HG02852 (cell line): ENCODE results near the gene PARN.

Experiments
- ATAC-seq: cut with Tn5 transposase; IDR thresholded peaks from one replicate; pipeline ENCODE4 v1.9.1; 2021; ENCODE audit warnings: mild to moderate bottlenecking, moderate library complexity; ENCODE audit not compliant: unreplicated experiment

The PARN gene

DNA sequence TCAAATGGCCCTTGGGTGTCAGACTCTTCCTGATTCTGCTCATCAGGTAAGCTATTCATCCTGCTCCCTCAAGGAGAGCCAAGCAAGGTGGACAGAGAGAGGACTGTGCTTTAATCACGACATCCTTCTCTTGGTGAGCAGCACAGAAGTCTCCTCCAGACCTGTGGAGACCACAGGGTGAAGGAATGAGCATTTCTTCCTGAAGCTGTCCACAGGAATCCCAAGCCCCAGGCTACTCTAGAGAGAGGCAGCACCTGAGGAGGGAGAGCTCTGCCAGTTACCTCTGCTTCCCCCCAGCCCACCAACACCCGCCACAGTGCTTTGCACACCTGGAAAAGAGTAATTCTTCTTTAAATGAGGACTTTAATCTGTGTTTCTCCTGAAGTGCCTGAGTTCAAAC, 100.0 kb downstream of the PARN start:
- ATAC-seq = no peak

DNA sequence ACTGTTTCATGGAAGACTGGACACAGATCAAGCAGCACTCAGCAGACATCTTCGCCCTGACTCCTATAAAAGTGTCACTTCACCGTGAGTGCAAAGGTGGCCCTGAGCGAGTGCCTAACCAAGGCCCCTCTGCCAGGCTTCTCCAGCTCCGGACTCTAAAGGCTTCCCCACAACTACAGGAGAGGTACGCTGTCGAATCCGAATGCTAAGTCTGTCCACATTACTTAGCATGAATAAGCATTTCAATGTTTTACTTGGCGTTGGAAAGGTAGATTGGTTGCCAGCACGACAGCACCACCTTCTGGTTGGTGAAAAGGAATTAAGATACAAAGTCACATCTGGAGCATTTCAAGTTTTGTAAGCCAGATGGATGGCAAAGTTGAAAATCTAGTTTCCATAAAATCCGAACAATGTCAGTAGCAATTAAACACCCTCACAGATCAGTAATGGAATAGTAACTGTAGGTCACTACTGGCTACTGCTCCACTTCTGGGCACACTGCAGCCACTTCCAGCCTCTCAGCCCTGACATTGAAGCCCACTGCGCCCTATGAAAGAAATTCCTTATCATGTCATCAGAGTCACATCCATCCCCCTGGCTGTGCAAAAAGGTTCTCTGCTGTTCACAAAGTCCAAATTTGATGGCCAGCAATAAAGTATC, 100.9 kb downstream of the PARN start:
- no peak for ATAC-seq

DNA sequence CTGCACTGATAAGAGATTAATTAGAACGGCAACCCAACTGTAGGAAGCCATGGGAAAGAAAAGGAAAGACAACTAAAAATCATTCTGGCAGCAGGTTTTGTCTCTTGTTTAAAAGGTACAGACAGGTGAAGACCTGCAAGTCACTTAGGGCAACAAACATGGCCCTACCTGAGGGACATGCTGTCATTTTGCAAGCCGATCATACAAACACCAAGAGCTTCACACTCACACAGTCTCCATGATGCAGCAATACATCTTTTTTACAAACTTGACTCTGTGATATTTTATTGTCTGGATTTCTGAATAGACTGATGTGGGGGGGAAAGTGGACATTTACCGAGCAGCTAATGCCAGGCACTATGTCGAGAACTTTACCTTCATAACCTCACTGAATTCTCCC, 101.8 kb downstream of the PARN start:
- ATAC-seq = no peak

DNA sequence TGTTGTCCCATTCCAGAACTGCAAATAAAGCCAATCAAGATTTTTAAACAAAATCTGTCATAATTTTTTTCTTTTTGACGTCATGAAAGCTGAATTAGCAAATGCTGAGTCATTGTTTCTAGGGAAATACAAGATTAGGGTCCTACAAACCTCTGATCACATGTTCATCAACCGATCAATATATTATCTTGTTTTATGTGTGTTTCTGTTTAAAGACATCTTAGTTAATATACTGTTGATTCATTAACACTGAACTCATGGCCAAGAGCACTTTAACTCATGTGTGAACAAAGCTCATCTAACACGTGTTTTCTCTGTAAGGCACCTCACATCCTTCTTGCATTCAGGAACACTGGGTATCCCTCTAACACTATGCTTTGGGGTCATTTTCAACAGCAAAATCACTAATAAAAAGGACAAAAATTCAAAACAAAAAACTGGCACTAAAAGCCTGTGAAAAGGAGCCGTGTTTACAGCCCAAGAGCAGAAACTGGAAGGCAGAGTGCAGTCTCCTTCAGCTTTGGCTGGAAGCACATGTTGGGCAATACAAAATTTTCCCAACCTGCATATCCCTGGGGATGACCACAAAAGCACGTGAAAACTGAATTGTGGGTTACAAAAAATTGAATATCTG, 102.5 kb downstream of the PARN start:
- no peak for ATAC-seq

DNA sequence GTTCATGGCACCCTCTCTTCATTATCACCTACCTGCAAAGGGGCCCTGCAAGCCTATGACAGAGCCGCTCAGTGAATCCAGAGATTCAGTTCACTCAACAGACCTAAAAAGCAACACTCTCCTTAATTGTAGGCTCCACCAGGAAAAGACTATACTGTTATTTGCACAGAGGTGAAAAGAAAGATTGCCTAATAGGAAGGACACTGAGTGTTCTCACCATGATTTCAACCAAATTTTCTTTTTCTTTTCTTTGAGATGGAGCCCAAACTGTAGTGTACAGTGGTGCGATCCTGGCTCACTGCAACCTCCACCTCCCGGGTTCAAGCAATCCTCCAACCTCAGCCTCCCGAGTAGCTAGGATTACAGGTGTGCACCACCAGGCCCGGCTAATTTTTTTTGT, 104.5 kb downstream of the PARN start:
- ATAC-seq = no peak

DNA sequence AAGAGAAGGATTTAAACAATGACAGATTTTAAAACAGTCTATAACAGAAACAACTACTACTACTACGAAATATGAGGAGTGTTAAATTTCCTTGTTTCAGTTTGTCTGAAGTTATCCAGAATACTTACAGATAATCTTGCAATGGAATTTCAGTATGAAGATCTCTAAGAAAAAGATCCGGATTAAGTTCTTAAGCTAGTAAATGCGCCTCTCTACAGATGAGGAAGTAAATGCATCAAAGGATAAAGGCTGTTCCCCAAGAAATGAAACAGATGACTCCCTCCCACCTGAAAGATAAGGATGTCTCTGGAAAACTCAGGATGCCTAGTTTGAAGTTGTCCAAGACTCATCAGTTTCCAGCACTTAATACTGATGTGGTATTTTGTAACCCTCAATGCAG, 105.1 kb downstream of the PARN start:
- no peak for ATAC-seq

DNA sequence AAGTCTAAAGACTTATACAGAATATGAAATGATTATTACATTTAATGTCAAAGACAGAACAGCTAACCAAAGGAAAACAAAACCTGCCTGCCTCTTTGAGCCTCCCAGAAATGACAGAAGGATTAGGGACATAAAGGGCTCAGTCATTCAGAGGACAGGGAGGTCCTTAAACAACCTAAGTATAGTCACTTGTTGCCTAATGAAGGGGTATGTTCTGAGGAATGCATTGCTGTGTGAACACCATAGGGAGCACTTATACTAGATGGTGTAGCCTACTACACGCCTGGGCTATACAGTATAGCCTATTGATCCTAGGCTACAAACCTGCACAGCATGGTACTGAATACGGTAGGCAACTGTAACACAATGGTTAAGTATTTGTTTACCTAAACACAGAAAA, 106.4 kb downstream of the PARN start:
- no peak for ATAC-seq

DNA sequence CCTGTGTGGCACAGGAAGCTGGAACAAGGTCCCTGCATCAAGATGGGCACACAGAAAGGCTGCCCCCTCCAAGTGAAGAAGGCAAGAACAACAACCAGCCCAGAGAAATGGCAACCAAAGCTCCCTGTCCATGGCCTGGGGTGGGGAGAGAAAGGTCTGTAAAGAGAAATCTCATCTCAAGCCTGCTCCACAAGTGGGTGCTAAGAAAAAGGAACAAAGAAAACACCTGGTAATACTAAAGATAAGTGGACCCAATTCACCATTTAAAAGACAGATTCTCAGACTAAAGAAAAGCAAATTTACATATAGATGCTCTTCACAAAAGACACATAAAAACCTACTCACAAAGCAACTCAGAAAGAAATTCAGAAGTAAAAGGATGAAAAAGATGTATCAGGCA, 107.4 kb downstream of the PARN start:
- no peak for ATAC-seq

DNA sequence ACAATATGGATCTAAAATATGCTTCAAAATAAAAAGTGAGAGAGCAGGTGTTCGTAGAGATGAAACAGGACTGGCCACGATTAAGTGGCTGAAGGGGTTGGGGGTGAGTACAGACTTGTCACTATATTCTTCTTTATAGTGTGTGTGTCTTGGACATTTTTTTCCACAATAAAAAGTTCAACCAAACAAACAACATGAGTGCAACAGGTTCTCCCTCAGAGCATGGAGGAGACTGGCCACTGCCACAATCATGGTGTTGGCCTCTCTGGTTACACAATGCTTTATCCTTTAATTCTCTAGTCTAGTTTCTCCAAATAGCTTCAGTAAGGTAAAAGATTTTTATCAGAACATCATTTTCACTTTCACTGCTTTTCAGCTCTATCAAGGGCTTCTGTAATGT, 109.3 kb downstream of the PARN start:
- no peak for ATAC-seq

DNA sequence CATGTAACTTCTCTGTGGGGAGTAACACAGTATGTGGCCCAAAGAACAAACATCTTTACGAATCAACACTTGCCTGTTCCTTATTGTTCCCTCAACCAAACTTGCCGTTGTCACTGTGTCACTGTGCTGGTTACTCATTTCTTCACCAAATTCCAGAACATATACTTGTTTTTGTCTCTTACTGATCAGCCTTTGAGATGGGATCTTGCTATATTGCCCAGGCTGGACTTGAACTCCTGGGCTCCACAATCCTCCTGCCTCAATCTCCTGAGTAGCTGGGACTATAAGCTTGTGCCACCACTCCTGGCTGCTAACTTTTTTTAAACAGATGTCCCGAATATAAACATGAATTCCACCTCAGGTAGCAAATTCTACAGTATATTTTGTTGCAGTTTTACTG, 115.1 kb downstream of the PARN start:
- ATAC-seq = no peak

DNA sequence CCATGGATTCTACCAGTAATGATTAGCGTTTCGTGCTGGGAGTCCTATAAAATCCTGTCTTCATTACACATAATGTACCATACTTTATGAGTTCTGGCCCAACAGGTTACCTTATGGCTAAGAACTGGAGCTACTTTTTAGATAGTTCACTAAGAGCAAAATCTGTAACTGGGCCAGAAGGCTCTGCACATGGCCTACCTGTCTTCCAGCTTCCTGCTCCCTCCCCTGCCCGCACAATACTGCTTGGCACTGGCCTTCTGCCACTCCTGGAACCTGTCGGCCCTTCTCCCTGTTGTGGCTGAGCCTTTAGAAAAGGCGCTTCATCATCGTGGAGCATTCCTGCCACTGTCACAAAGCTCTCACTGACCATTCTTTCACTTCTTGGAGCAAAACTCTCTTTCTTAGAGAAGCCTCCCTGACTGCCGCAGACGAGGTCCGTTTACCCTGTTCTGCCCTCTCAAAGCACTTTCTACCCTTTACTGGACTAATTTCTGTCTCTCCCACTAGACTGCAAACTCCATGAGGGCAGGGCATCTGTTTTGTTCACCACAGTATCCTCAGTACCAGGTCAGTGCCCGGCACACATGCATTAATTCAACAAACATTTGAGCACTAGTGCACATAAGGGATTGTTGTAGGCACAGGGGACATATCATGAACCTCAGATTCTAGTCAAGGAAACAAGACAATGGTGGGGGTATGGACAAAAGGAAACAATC, 116.5 kb downstream of the PARN start:
- ATAC-seq = no peak

DNA sequence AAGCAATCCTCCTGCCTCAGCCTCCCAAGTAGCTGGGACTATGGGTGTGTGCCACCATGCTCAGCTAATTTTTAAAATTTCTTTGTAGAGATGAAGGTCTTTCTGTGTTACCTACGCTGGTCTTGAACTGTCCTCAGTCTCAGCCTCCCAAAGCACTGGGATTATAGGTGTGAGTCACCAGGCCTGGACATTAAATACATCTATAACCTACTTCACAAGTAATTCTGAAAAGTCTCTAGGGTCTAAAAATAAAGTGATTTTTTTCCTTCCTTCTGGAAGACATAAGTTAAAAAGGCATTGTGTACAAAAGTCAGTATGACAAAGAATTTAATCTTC, 118.3 kb downstream of the PARN start:
- no peak for ATAC-seq

DNA sequence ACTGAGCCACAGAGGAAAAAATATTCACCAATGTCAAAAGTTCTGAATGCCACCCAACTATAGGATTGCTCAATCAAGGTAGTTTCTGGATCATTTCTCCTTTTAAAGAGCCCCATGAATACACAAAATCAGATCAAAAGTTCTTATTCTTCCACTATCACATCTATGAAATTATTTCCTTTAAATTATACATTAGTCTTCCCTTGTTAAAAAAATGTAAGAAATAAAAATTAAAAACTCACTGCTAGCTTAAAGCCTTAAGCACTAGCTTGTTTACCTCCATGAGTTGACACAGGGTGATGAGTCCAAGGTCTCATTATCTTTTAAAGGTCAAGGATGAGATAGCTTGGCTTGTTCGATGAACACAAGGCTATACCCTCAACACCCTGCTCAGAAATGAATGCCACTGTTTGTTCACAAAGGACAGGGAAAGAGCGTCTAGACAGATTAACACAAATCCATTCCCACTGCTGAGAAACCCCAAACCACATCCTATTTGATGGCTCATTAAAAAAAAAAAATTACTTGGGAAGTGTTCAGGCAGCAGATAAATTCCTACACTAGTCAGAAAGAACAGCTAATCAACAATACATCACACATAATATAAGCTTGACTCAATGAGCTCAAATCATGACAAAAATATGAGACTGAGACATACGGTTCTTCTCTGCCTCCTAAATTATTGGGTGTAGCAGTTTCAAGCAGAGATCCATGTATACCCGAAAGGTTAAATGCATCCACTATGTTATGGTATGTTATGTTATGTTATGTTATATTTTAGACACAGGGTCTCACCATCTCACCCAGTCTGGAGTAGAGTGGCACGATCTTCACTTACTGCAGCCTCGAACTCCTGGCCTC, 118.9 kb downstream of the PARN start:
- ATAC-seq = no peak

DNA sequence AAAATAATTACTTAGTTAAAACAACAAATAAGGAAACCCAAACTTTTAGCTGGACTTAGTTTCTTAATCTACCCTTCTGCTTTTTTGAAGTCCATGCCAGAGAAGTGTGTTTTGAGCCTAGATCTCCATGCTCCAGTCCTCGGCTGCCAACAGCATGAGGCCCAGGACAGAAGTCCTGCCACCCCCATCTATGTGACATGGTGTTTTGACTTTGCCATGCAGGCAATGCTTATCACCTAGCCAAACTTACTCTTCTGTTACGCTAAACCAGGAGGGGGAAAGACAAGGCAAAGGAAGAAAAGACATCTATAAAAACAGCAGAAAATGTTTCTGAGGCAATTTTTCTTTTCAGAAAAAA, 119.5 kb downstream of the PARN start:
- ATAC-seq = no peak

DNA sequence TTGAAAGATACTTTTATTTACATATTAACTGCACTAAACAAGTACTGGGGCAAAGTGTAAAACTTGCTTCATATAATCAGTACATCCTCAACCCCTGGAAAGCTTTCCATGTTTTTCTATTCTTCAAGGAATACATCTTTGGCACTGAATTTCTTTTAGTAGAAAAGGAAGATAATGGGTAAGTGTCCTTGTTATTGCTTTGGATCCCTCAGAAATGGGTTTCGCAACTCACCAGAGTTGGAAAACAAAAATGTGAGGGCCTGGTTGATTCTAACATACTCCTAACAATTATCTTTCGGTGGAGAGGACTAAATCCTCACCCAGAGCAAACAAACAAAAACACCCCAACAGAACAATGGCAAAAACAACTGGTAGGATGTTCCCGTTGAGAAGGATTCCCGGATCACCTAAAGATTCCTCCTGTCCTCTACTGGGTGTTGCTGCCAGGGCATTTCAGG, 120.4 kb downstream of the PARN start:
- ATAC-seq = no peak

DNA sequence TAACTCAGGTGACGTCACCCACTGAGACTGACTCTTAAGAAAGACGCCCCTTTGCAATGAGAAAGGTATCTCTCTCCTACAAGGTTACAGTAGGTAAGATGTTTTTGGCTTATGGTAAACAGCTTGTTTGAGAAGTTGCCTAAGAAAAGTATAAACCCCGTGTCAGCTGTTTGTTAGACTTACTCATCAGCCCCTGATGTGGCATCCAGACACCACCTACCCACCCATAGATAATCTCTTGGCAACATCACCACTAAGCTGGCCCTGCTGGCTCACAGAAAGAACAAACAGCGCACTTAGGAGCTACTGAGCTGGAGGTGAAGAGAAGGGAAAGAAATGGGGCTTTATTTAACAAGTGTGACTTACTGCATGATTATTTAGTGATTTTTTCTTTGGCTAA, 121.0 kb downstream of the PARN start:
- ATAC-seq = no peak

DNA sequence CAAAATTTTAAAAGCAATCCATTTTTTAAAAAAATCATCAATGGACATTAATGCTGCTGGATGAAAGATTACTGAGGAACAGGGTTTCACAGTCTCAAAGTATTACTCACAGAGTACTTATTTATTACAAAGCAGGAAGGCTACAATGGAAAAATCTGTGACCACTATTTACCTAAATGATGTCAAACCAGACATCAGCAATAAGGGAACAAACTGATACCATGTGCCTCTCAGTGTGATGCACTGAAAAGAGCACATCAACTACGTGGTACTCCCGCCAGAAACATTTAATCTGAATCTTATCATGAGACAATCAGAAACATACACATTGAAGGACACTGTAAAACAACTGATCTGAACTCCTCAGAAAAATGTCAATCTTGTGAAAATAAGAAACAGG, 124.2 kb downstream of the PARN start:
- no peak for ATAC-seq

DNA sequence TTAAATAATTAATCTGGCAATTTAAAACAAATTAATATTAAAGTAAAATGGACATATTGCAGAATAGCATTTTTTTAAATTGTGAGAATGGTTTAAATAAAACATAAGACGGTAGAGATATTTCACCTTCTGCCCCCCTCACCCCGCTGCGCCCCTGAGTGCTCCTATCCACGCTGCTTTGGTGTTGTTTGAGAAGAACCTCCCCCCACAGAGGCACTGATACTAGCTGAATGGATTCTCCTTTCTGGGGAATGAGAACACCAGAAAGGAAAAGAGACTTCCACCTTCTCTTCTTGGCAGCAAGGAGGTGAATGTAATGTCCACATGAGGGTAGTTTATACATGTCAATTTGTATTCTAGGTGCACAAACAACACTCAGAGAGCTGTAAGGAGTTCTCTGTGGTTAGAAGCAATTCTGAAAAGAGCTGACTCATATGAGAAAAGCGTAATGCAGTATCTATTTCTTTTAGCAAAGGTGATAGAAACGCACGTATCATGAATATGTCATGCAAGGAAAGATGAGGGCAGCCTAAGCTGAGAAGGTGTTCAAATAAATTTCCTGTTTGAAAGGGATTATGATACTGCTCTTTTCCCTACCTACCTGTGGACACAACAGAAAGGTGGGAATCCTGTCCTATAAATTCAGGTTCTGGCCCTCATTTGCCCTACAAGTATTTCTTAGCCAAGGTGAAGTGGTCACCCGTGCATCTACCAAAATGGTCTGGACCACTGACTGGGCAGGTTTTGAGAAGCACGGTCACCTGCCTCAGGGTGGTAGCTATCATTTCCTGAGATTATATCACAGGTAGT, 126.9 kb downstream of the PARN start:
- peak; percentile 76 for ATAC-seq

DNA sequence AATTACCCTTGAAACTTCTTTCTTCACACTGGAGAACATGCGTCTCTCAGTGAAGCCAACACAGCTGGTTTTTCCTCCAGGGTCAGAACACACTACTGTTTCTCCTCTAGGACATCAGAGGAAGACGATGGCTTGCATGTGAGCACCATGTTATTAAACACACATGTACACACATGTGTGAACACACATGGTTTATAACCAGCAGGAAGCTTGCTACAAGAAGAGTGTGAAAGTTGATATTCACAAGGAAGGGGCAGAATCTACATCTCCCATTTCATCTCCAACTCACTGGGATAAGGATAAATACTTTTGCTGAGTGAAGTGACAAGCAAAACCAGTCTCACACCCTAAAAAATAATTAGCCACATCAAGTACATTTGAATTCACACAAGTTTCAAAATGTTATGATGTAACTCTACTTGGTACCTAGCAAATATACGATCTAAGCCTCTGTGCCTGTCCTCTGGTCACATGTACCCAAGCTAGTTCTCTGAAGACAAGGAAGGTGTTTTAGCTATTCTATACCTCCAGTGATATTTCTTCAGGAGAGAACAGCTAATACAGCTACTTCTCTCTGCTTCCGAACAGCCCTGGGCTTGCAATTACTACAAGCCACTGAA, 127.7 kb downstream of the PARN start:
- ATAC-seq = no peak
